HepG2 (cell line): ENCODE data around the gene FRMD4B. TPM values are rescaled to one million over a fixed set of nuclear protein-coding genes. Genes with fewer than 3 reads are reported as not detected.

ENCODE experiments used
- ATAC-seq: fragments of 200-7000 bp; cut with Tn5 transposase; 3 replicates; pipeline ENCODE4 v1.9.1; 2020; ENCODE audit warnings: mild to moderate bottlenecking, moderate library complexity
- BruUV-seq: library from RNA; stranded (reverse); fragments of 400-500 nt; replicated peaks from 2 replicates; lab custom pipeline; 2021; lab: Mats Ljungman, UMichigan
- CTCF ChIA-PET: fragments of 300-600 bp; formaldehyde crosslinking; extraction: SDS; loops from one replicate; lab custom pipeline; 2021; ENCODE audit warnings: low total read pairs, inconsistent platforms, low intra/inter-chr PET ratio; lab: Yijun Ruan, JAX
- POLR2A ChIA-PET: fragments of 350-600 bp; sonication (Branson Sonifier 250); formaldehyde crosslinking; loops from one replicate; lab custom pipeline; 2020; ENCODE audit warnings: antibody characterized with exemption, inconsistent platforms; lab: Yijun Ruan, JAX
- DNase-seq: peaks from one replicate; pipeline ENCODE4 v3.0.0-alpha.2; 2015; ENCODE audit warnings: low spot score
- FAIRE-seq: peaks from 3 replicates; lab custom pipeline; 2011; peaks lifted over from hg19 to GRCh38; lab: Jason Lieb, UNC
- H2AFZ ChIP-seq: one replicate; pipeline ENCODE4 v1.6.1; 2011; ENCODE audit warnings: low read length, inconsistent platforms
- H3K27ac ChIP-seq: fragments of 300-600 bp; 3 replicates; pipeline ENCODE4 v1.8.0; 2011; ENCODE audit warnings: mixed run types, mild to moderate bottlenecking, mixed read lengths, low read length, inconsistent platforms; ENCODE audit not compliant: insufficient read depth; ENCODE audit errors: extremely low read length
- H3K27me3 ChIP-seq, 2 experiments: fragments of 200-600 bp in 1 of 2; 2 replicates in 1 of 2; 3 replicates in 1 of 2; pipeline versions ENCODE4 v1.6.0 to v1.8.0; 2011; ENCODE audit warnings: low read length in 2 of 2, mild to moderate bottlenecking in 2 of 2, moderate library complexity in 2 of 2, inconsistent platforms in 1 of 2; ENCODE audit not compliant: insufficient read depth in 2 of 2, control insufficient read depth in 1 of 2
- H3K36me3 ChIP-seq, 2 experiments: fragments of 200-600 bp in 1 of 2; replicated peaks in 1 of 2; 2 replicates in 1 of 2; 3 replicates in 1 of 2; pipeline versions ENCODE4 v1.5.1 to v1.8.0; 2011; ENCODE audit warnings: low read length in 2 of 2, inconsistent platforms in 1 of 2; ENCODE audit not compliant: insufficient read depth in 2 of 2, control insufficient read depth in 1 of 2
- H3K4me1 ChIP-seq: 2 replicates; pipeline ENCODE4 v1.5.1; 2012; ENCODE audit warnings: low read length, inconsistent platforms; ENCODE audit not compliant: insufficient read depth
- H3K4me2 ChIP-seq: 2 replicates; pipeline ENCODE4 v1.6.0; 2011; ENCODE audit warnings: low read depth, low read length, inconsistent platforms
- H3K4me3 ChIP-seq, 3 experiments: fragments of 200-600 bp in 1 of 3; sonication (generic), shearing (Covaris generic) in 1 of 3; replicated peaks in 1 of 3; 2 replicates each; pipeline ENCODE4 v1.5.1; 2011 to 2016; ENCODE audit warnings: low read length in 3 of 3, inconsistent platforms in 2 of 3, low read depth in 2 of 3, mild to moderate bottlenecking in 2 of 3, control low read depth in 1 of 3, mixed read lengths in 1 of 3; ENCODE audit not compliant: insufficient read depth in 1 of 3
- H3K79me2 ChIP-seq: one replicate; pipeline ENCODE4 v1.6.1; 2011; ENCODE audit warnings: low read length, inconsistent platforms; ENCODE audit not compliant: insufficient read depth
- H3K9ac ChIP-seq: 2 replicates; pipeline ENCODE4 v1.6.0; 2011; ENCODE audit warnings: mild to moderate bottlenecking, low read depth, low read length, inconsistent platforms; ENCODE audit not compliant: insufficient read depth
- H3K9me3 ChIP-seq: 2 replicates; pipeline ENCODE4 v1.5.1; 2012; ENCODE audit warnings: mild to moderate bottlenecking, low read length
- H4K20me1 ChIP-seq: 2 replicates; pipeline ENCODE4 v1.6.0; 2011; ENCODE audit warnings: inconsistent platforms, mild to moderate bottlenecking, low read length, moderate library complexity; ENCODE audit not compliant: insufficient read depth
- CC2D1A ChIP-seq: sonication (generic); formaldehyde crosslinking; IDR thresholded peaks from 2 replicates; pipeline ENCODE4 v1.8.1; 2023; ENCODE audit warnings: mild to moderate bottlenecking, missing genetic modification reagents
- EZH2 ChIP-seq: conservative IDR thresholded peaks from 2 replicates; pipeline ENCODE4 v1.6.1; 2012; ENCODE audit warnings: mild to moderate bottlenecking, low read depth, low read length, moderate library complexity
- MIER2 ChIP-seq: IDR thresholded peaks from 2 replicates; pipeline ENCODE4 v1.6.1; 2016; ENCODE audit warnings: missing biosample characterization, missing genetic modification reagents
- NR2F1 ChIP-seq, 2 experiments: fragments of 450-650 bp in 1 of 2; formaldehyde crosslinking in 1 of 2; IDR thresholded peaks; 2 replicates each; pipeline versions ENCODE4 v1.5.0 to v1.6.1; 2016 to 2020; ENCODE audit warnings: mild to moderate bottlenecking in 1 of 2, missing compliant biosample characterization in 1 of 2, missing genetic modification reagents in 1 of 2, moderate library complexity in 1 of 2
- SMAD9 ChIP-seq: sonication (generic); formaldehyde crosslinking; IDR thresholded peaks from 2 replicates; pipeline ENCODE4 v1.5.1; 2020; ENCODE audit warnings: mild to moderate bottlenecking, missing genetic modification reagents
- TRIM22 ChIP-seq: fragments of 450-650 bp; IDR thresholded peaks from 2 replicates; pipeline ENCODE4 v1.6.1; 2017
- ZNF513 ChIP-seq: sonication (generic); formaldehyde crosslinking; conservative IDR thresholded peaks from 2 replicates; pipeline ENCODE4 v1.5.0; 2020; ENCODE audit warnings: missing genetic modification reagents
- ZNF543 ChIP-seq: sonication (generic); formaldehyde crosslinking; IDR thresholded peaks from 2 replicates; pipeline ENCODE4 v1.4.0; 2020; ENCODE audit warnings: mild to moderate bottlenecking, missing genetic modification reagents
- ZSCAN30 ChIP-seq: sonication (generic); formaldehyde crosslinking; IDR thresholded peaks from 2 replicates; pipeline ENCODE4 v1.5.0; 2020; ENCODE audit warnings: mild to moderate bottlenecking, missing genetic modification reagents
- WGBS: methylation state at CpG from one replicate; pipeline ENCODE4 v1.1.6; 2017; ENCODE audit warnings: low lambda C conversion rate; 5-methylcytosine and 5-hydroxymethylcytosine counted together
- in situ Hi-C: cut with HindIII; loops from 2 replicates; pipeline ENCODE4 v1.10.0; 2017; ENCODE audit warnings: low pct_unique_long_range_greater_than_20kb; ENCODE audit not compliant: extremely low pct_ligation_motif_present
- intact Hi-C: fragments of 100-400 bp; cut with micrococcal nuclease; formaldehyde crosslinking; loops from one replicate; pipeline ENCODE4 v1.10.0; 2022; ENCODE audit not compliant: unreplicated experiment
- polyA plus RNA-seq, 8 experiments: library from polyadenylated mRNA; depleted of rRNA in 3 of 8; stranded (reverse) in 7 of 8; unstranded in 1 of 8; fragments of >200 nt; fragmentation: Illumina TruSeq in 4 of 8; extraction: Trizol in 4 of 8; gene quantifications; 2 replicates each; pipeline versions ENCODE4 v1.2.1 to v1.2.3, GENCODE V29; 2011 to 2016; ENCODE audit warnings: low read depth in 4 of 8, missing spikeins in 1 of 8, mixed read lengths in 1 of 8; ENCODE audit not compliant: insufficient read depth in 1 of 8
- total RNA-seq, 5 experiments: library from RNA; depleted of rRNA; stranded (reverse); fragments of >200 nt; fragmentation: Illumina TruSeq; extraction: Trizol; gene quantifications; 2 replicates each; pipeline ENCODE4 v1.2.3, GENCODE V29; 2016; ENCODE audit warnings: low read depth in 1 of 5
- TF ChIP-seq, protein P1 (sequence below): sonication (generic); formaldehyde crosslinking; IDR thresholded peaks from 2 replicates; pipeline ENCODE4 v1.5.0; 2020; ENCODE audit warnings: missing genetic modification reagents

FRMD4B gene
- total and polyA plus RNA-seq, 2 of the 13 experiments (the other 11 are each of a cell fraction or from before 2014, with no cell fraction given) = 3.0 to 3.3 TPM

DNA sequence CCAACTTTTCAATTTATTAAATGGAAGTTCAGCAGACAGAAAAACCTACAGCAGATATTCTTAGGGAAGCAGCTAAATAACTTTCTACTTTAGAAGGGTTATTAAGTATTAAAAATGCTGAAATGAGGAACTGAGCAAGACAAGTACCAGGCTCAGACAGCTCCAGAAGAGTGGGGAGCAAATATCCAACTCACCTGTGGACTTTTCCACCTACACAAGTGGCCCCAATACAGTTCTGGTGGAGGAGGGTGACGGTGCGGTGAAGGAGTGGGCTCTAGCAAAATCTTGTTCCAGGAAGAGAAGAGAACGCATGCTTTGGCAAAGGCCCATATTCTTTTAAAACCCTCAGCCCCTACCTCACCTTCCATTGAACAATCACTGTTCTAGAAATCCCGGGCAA lies 133.7 kb downstream of the FRMD4B start:
- Histone ChIP-seq H3K36me3 (no peaks in the 10 kb centered on the region), H3K4me1 (peaks cover 35% of the 10 kb centered on the region), H4K20me1 (no peaks in the 10 kb centered on the region), H3K9me3 (no peaks in the 10 kb centered on the region), H3K27me3 (peaks cover 0 to 5% of the 10 kb centered on the region in 2 experiments; a peak in 2 of 5 replicates), H3K4me3 (no peak overlapping the region), H3K79me2 (no peaks in the 10 kb centered on the region), H3K27ac (no peak overlapping the region), H2AFZ (no peak overlapping the region)
- intact Hi-C loops (no loop called here), in situ Hi-C loops (no loop called here)
- POLR2A ChIA-PET = no interaction called here
- FAIRE-seq = no peak
- no TSS peak for BruUV-seq
- no peak for DNase-seq
- TF ChIP-seq CC2D1A (no peak), ZNF543 (CRISPR knock-in tag) (no peak), EZH2 (no peak), TRIM22 (no peak), MIER2 (CRISPR knock-in tag) (no peak), NR2F1 (CRISPR knock-in tag; IDR thresholded peaks at IDR 0.05) (no peak), ZNF513 (no peak), ZSCAN30 (no peak), SMAD9 (no peak)
- TF ChIP-seq, protein P1, sequence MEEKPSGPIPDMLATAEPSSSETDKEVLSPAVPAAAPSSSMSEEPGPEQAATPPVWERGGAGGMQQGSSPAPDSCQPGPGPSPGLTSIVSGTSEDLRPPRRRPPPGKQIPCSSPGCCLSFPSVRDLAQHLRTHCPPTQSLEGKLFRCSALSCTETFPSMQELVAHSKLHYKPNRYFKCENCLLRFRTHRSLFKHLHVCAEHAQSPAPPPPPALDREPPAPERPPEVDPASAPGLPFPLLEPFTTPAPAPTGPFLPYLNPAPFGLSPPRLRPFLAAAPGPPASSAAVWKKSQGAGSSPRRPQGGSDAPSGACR (CRISPR knock-in tag) = no peak
- TF ChIP-seq, all 625 proteins: peak for 0
- no peak overlapping the region for H3K4me2 ChIP-seq
- CTCF ChIA-PET = no interaction called here
- no peak overlapping the region for H3K9ac ChIP-seq
- no peak for ATAC-seq
- 60% methylated on average over 4 of the region's 4 CpGs for WGBS
